GM12891 (cell line): ENCODE measurements around the gene AGTRAP.

Source experiments
- POLR2A ChIP-seq: IDR thresholded peaks from 2 replicates; pipeline ENCODE4 v1.6.1; 2011; ENCODE audit warnings: low read depth, low read length, control low read depth
- POLR2AphosphoS5 ChIP-seq: IDR thresholded peaks from 2 replicates; pipeline ENCODE4 v1.6.1; 2011; ENCODE audit warnings: low read depth, low read length, control low read depth
- POU2F2 ChIP-seq: IDR thresholded peaks from 2 replicates; pipeline ENCODE4 v1.6.1; 2011; ENCODE audit warnings: low read depth, mild to moderate bottlenecking, control low read depth, low read length, moderate library complexity
- SPI1 ChIP-seq: IDR thresholded peaks from 2 replicates; pipeline ENCODE4 v1.6.1; 2011; ENCODE audit warnings: low read depth, low read length, control low read depth
- TAF1 ChIP-seq: IDR thresholded peaks from 2 replicates; pipeline ENCODE4 v1.6.1; 2011; ENCODE audit warnings: low read depth, low read length, control low read depth

- TF ChIP-seq POLR2A (no peak), POLR2AphosphoS5 (no peak), TAF1 (no peak), SPI1 (no peak), POU2F2 (no peak)
These were observed 28.2 kb upstream of the AGTRAP start for GRCh38 chr1:11707621-11708276.
